GM19193 (cell line): Measurements from ENCODE around the gene TRA2B.

Experiments
- POLR2A ChIP-seq: IDR thresholded peaks from 4 replicates; pipeline ENCODE4 v1.6.1; 2011; ENCODE audit not compliant: insufficient read depth, insufficient read length; ENCODE audit errors: extremely low read depth

TRA2B gene

GRCh38 chr3:185866995-185867394 lies 70.8 kb downstream of the TRA2B start:
- TF ChIP-seq POLR2A = no peak

GRCh38 chr3:185866555-185866954 lies 71.3 kb downstream of the TRA2B start:
- TF ChIP-seq POLR2A = no peak
